ENCODE data around the gene LCTL. TPM values are rescaled to one million over a fixed set of nuclear protein-coding genes. Genes with fewer than 3 reads are reported as not detected.

Gene LCTL
- total RNA-seq, 1 donor from 2014 or later = 12.8 TPM

- no peak for FAIRE-seq
- H3K36me3 Mint-ChIP-seq (ENCODE audit: low read depth, unreplicated experiment) = peaks cover 4% of the 10 kb centered on the region
Observed at GRCh38 chr15:66535056-66535455, 30.7 kb downstream of the LCTL start.

GRCh38 chr15:66524838-66525237 is 41.0 kb downstream of the LCTL start:
- TF ChIP-seq EZH2 (IDR thresholded peaks at IDR 0.05; ENCODE audit: insufficient read depth, low read length) = no peak
- TF ChIP-seq CTCF (IDR thresholded peaks at IDR 0.05; ENCODE audit: insufficient read depth, low read depth, low read length) = no peak
- H3K27me3 Mint-ChIP-seq (ENCODE audit: low read depth, unreplicated experiment) = no peaks in the 10 kb centered on the region
- Histone ChIP-seq H3K4me1 (ENCODE audit: insufficient read depth, low read length) (no peaks in the 10 kb centered on the region), H3K9ac (ENCODE audit: low read length) (no peak overlapping the region), H3K79me2 (ENCODE audit: insufficient read depth, low read length) (no peaks in the 10 kb centered on the region), H3K4me3 (ENCODE audit: insufficient read depth, low read depth, low read length) (no peak overlapping the region), H3K27ac (ENCODE audit: low read depth, low read length) (no peak overlapping the region), H3K36me3 (ENCODE audit: insufficient read depth, low read length) (peaks cover 16% of the 10 kb centered on the region), H3K9me3 (ENCODE audit: insufficient read depth, low read depth, low read length) (no peaks in the 10 kb centered on the region), H3K27me3 (ENCODE audit: insufficient read depth, low read length) (no peaks in the 10 kb centered on the region), H2AFZ (ENCODE audit: low read depth, low read length) (no peak overlapping the region), H4K20me1 (ENCODE audit: insufficient read depth, low read length) (no peaks in the 10 kb centered on the region), H3K4me2 (ENCODE audit: low read length) (no peak overlapping the region)
- no peak overlapping the region for H3K27ac Mint-ChIP-seq (ENCODE audit: unreplicated experiment)
- no peak overlapping the region for H3K4me3 Mint-ChIP-seq (ENCODE audit: unreplicated experiment)
- no peaks in the 10 kb centered on the region for H3K9me3 Mint-ChIP-seq (ENCODE audit: unreplicated experiment)
- H3K4me1 Mint-ChIP-seq (ENCODE audit: low read depth, unreplicated experiment) = no peaks in the 10 kb centered on the region
- FAIRE-seq (no peak), DNase-seq (ENCODE audit: low read depth) (no peak)
- peaks cover 2% of the 10 kb centered on the region for H3K36me3 Mint-ChIP-seq (ENCODE audit: low read depth, unreplicated experiment)

More at GRCh38 chr15:66535056-66535455, 30.7 kb downstream of the LCTL start:
- Histone ChIP-seq H3K27ac (ENCODE audit: low read depth, low read length) (no peak overlapping the region), H2AFZ (ENCODE audit: low read depth, low read length) (no peak overlapping the region), H3K4me2 (ENCODE audit: low read length) (no peak overlapping the region), H4K20me1 (ENCODE audit: insufficient read depth, low read length) (no peaks in the 10 kb centered on the region), H3K36me3 (ENCODE audit: insufficient read depth, low read length) (peaks cover 33% of the 10 kb centered on the region), H3K9me3 (ENCODE audit: insufficient read depth, low read depth, low read length) (no peaks in the 10 kb centered on the region), H3K27me3 (ENCODE audit: insufficient read depth, low read length) (no peaks in the 10 kb centered on the region), H3K4me1 (ENCODE audit: insufficient read depth, low read length) (no peaks in the 10 kb centered on the region), H3K9ac (ENCODE audit: low read length) (no peak overlapping the region), H3K79me2 (ENCODE audit: insufficient read depth, low read length) (no peaks in the 10 kb centered on the region), H3K4me3 (ENCODE audit: insufficient read depth, low read depth, low read length) (no peak overlapping the region)
- H3K9me3 Mint-ChIP-seq (ENCODE audit: unreplicated experiment) = no peaks in the 10 kb centered on the region
- H3K27ac Mint-ChIP-seq (ENCODE audit: unreplicated experiment) = no peak overlapping the region
- no peak overlapping the region for H3K4me3 Mint-ChIP-seq (ENCODE audit: unreplicated experiment)
- TF ChIP-seq EZH2 (IDR thresholded peaks at IDR 0.05; ENCODE audit: insufficient read depth, low read length) = no peak
- no peak for TF ChIP-seq CTCF (IDR thresholded peaks at IDR 0.05; ENCODE audit: insufficient read depth, low read depth, low read length)
- H3K27me3 Mint-ChIP-seq (ENCODE audit: low read depth, unreplicated experiment) = no peaks in the 10 kb centered on the region
- H3K4me1 Mint-ChIP-seq (ENCODE audit: low read depth, unreplicated experiment) = no peaks in the 10 kb centered on the region
- DNase-seq (ENCODE audit: low read depth) = no peak

GRCh38 chr15:66523926-66524325 is 41.9 kb downstream of the LCTL start:
- Mint-ChIP-seq H3K36me3 (ENCODE audit: low read depth, unreplicated experiment) (peaks cover 2% of the 10 kb centered on the region), H3K9me3 (ENCODE audit: unreplicated experiment) (no peaks in the 10 kb centered on the region), H3K27me3 (ENCODE audit: low read depth, unreplicated experiment) (no peaks in the 10 kb centered on the region), H3K4me3 (ENCODE audit: unreplicated experiment) (no peak overlapping the region), H3K4me1 (ENCODE audit: low read depth, unreplicated experiment) (no peaks in the 10 kb centered on the region), H3K27ac (ENCODE audit: unreplicated experiment) (no peak overlapping the region)
- H2AFZ ChIP-seq (ENCODE audit: low read depth, low read length) = no peak overlapping the region
- no peaks in the 10 kb centered on the region for H3K9me3 ChIP-seq (ENCODE audit: insufficient read depth, low read depth, low read length)
- no peak overlapping the region for H3K27ac ChIP-seq (ENCODE audit: low read depth, low read length)
- H3K4me2 ChIP-seq (ENCODE audit: low read length) = no peak overlapping the region
- H3K27me3 ChIP-seq (ENCODE audit: insufficient read depth, low read length) = no peaks in the 10 kb centered on the region
- no peak for FAIRE-seq
- no peak for DNase-seq (ENCODE audit: low read depth)
- no peaks in the 10 kb centered on the region for H3K79me2 ChIP-seq (ENCODE audit: insufficient read depth, low read length)
- peaks cover 11% of the 10 kb centered on the region for H3K36me3 ChIP-seq (ENCODE audit: insufficient read depth, low read length)
- TF ChIP-seq EZH2 (IDR thresholded peaks at IDR 0.05; ENCODE audit: insufficient read depth, low read length) (no peak), CTCF (IDR thresholded peaks at IDR 0.05; ENCODE audit: insufficient read depth, low read depth, low read length) (no peak)
- H3K4me1 ChIP-seq (ENCODE audit: insufficient read depth, low read length) = no peaks in the 10 kb centered on the region
- H4K20me1 ChIP-seq (ENCODE audit: insufficient read depth, low read length) = no peaks in the 10 kb centered on the region
- no peak overlapping the region for H3K9ac ChIP-seq (ENCODE audit: low read length)
- H3K4me3 ChIP-seq (ENCODE audit: insufficient read depth, low read depth, low read length) = no peak overlapping the region
